GM12874 (cell line): ENCODE measurements around the gene PRKX.

Experiments used
- CTCF ChIP-seq: IDR thresholded peaks from 2 replicates; pipeline ENCODE4 v1.5.1; 2011; ENCODE audit warnings: low read depth, mild to moderate bottlenecking, control low read depth, low read length, moderate library complexity; ENCODE audit not compliant: insufficient read depth

Gene PRKX

DNA sequence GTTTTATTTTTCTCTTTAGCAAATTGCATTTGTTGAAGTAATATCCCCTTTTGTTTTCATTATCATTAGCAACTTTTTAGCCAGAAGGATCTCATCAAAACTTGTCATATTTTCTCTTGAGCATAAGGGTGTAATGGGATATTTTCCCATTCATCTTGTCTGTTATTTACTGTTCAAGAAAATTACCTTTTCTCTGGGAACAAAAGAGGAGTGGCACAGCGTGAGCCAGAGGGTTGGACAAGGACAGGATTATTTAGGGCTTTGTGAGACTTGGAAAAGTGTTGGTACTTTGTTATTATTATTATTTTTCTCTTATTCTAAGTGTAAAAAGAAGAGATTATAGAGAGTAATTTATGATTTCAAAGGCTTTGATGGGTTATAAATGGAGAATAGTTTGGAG is 135.9 kb downstream of the PRKX start:
- TF ChIP-seq CTCF, result no peak

- TF ChIP-seq CTCF, result no peak
These were observed 136.5 kb downstream of the PRKX start for GRCh38 chrX:3576886-3577501.

- TF ChIP-seq CTCF, result no peak
These were observed 145.8 kb downstream of the PRKX start for GRCh38 chrX:3567686-3568085.

- no peak for TF ChIP-seq CTCF
These were observed 150.0 kb downstream of the PRKX start for GRCh38 chrX:3563451-3563850.
